ENCODE measurements around the gene LCT.

The LCT gene

GRCh38 chr2:135803278-135803677 lies 33.7 kb downstream of the LCT start:
- Histone ChIP-seq H3K9me3 (ENCODE audit: severe bottlenecking) (no peaks in the 10 kb centered on the region), H3K36me3 (ENCODE audit: low read depth) (no peaks in the 10 kb centered on the region), H3K27me3 (ENCODE audit: insufficient read depth, poor library complexity, severe bottlenecking) (no peaks in the 10 kb centered on the region), H3K4me3 (ENCODE audit: severe bottlenecking) (no peak overlapping the region), H3K27ac (ENCODE audit: poor library complexity, severe bottlenecking) (no peak overlapping the region), H3K4me1 (ENCODE audit: insufficient read depth, poor library complexity, severe bottlenecking) (no peaks in the 10 kb centered on the region)
- no peak for ATAC-seq (ENCODE audit: low read depth)
- TF ChIP-seq, protein P1, sequence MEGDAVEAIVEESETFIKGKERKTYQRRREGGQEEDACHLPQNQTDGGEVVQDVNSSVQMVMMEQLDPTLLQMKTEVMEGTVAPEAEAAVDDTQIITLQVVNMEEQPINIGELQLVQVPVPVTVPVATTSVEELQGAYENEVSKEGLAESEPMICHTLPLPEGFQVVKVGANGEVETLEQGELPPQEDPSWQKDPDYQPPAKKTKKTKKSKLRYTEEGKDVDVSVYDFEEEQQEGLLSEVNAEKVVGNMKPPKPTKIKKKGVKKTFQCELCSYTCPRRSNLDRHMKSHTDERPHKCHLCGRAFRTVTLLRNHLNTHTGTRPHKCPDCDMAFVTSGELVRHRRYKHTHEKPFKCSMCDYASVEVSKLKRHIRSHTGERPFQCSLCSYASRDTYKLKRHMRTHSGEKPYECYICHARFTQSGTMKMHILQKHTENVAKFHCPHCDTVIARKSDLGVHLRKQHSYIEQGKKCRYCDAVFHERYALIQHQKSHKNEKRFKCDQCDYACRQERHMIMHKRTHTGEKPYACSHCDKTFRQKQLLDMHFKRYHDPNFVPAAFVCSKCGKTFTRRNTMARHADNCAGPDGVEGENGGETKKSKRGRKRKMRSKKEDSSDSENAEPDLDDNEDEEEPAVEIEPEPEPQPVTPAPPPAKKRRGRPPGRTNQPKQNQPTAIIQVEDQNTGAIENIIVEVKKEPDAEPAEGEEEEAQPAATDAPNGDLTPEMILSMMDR (IDR thresholded peaks at IDR 0.05; ENCODE audit: poor library complexity, severe bottlenecking): no peak
- DNase-seq (ENCODE audit: low spot score): no peak

GRCh38 chr2:135802350-135802749 lies 34.6 kb downstream of the LCT start:
- DNase-seq (ENCODE audit: low spot score) (no peak), ATAC-seq (ENCODE audit: low read depth) (no peak)
- no peaks in the 10 kb centered on the region for H3K36me3 ChIP-seq (ENCODE audit: low read depth)
- H3K4me3 ChIP-seq (ENCODE audit: severe bottlenecking): no peak overlapping the region
- no peaks in the 10 kb centered on the region for H3K9me3 ChIP-seq (ENCODE audit: severe bottlenecking)
- H3K27ac ChIP-seq (ENCODE audit: poor library complexity, severe bottlenecking): no peak overlapping the region
- H3K27me3 ChIP-seq (ENCODE audit: insufficient read depth, poor library complexity, severe bottlenecking): no peaks in the 10 kb centered on the region
- H3K4me1 ChIP-seq (ENCODE audit: insufficient read depth, poor library complexity, severe bottlenecking): no peaks in the 10 kb centered on the region
- TF ChIP-seq, protein P1 (IDR thresholded peaks at IDR 0.05; ENCODE audit: poor library complexity, severe bottlenecking): no peak

DNA sequence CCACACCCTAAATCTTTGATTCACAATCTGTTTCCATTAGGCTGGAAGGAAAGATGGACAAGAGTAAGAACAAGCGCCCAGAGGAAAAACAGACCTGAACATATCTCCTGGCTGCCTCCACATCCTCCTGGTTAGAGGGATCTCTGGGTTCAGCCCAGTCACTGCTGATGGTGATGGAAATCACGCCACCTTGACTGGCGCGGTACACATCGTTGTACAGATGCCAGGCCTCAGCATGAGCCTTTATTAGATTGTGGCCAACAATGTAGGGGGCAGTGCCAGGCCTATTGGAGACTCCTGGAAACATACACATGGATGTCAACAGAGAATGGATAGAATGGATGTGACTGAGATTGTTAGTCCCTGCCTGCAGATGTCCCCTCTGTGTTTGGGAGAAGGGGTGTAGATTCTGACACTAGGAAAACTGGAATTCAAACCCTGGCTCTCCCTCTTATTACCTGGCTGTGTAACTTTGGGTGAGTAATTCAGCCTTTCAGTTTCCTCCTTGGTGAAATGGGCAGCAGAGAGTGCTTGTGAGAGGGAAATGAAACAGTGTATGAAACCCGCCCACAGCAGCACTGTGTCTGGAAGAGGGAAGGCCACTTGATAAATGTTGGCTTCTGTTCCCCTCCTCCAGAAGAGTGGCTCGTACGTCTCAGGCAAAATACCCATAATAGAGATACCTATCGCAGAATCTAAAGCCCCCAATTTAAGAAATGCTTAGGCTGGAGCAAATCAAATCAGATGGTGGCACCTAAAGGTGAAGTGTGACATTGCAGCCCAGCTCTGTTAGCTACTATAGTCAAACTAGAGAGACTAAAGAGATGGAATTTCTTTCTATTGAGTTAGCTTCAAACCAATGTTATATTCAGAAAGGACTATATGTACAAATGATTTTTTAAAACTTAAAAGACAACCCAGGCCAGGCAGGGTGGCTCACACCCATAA lies 36.2 kb downstream of the LCT start:
- no peaks in the 10 kb centered on the region for H3K4me1 ChIP-seq (ENCODE audit: insufficient read depth, poor library complexity, severe bottlenecking)
- no peaks in the 10 kb centered on the region for H3K9me3 ChIP-seq (ENCODE audit: severe bottlenecking)
- no peaks in the 10 kb centered on the region for H3K36me3 ChIP-seq (ENCODE audit: low read depth)
- TF ChIP-seq, protein P1 (IDR thresholded peaks at IDR 0.05; ENCODE audit: poor library complexity, severe bottlenecking): no peak
- DNase-seq (ENCODE audit: low spot score) (no peak), ATAC-seq (ENCODE audit: low read depth) (no peak)
- H3K4me3 ChIP-seq (ENCODE audit: severe bottlenecking): no peak overlapping the region
- no peaks in the 10 kb centered on the region for H3K27me3 ChIP-seq (ENCODE audit: insufficient read depth, poor library complexity, severe bottlenecking)
- H3K27ac ChIP-seq (ENCODE audit: poor library complexity, severe bottlenecking): no peak overlapping the region

DNA sequence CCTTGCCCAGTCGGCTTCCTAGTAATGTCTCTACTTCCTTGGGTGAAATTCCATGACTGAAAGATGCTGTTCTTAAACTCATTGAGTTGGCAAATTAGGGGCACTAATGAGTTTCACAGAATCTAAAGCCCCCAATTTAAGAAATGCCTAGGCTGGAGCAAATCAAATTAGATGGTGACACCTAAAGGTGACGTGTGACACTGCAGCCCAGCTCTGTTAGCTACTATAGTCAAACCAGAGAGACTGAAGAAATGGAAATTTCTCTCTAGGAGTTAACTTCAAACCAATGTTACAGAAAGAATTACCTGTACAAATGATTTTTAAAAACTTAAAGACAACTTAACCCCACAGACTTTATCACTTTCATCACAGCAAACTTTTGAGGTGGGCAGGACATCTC lies 37.2 kb downstream of the LCT start:
- H3K9me3 ChIP-seq (ENCODE audit: severe bottlenecking): no peaks in the 10 kb centered on the region
- no peaks in the 10 kb centered on the region for H3K4me1 ChIP-seq (ENCODE audit: insufficient read depth, poor library complexity, severe bottlenecking)
- no peak for DNase-seq (ENCODE audit: low spot score)
- no peaks in the 10 kb centered on the region for H3K27me3 ChIP-seq (ENCODE audit: insufficient read depth, poor library complexity, severe bottlenecking)
- H3K36me3 ChIP-seq (ENCODE audit: low read depth): no peaks in the 10 kb centered on the region
- no peak overlapping the region for H3K4me3 ChIP-seq (ENCODE audit: severe bottlenecking)
- ATAC-seq (ENCODE audit: low read depth): no peak
- no peak overlapping the region for H3K27ac ChIP-seq (ENCODE audit: poor library complexity, severe bottlenecking)
- TF ChIP-seq, protein P1 (IDR thresholded peaks at IDR 0.05; ENCODE audit: poor library complexity, severe bottlenecking): no peak

DNA sequence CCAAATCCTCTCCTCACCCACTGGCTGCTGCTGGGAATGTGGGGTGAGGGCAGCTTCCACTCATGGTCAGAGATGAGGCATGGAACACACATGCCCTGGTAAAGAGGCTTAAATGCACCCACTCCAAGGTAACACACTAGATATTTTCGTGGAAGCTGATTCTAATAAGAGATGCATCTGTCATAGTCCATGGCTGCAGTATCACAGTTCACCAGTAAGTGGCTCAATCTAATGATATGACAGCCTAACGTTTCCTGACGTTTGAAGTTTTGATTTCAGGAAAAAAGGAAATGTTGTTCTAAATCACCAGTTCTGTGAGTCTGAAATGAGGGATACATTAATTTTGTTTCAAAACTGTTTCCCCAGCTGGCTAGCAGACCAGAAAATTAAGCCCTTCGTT lies 38.2 kb downstream of the LCT start:
- Histone ChIP-seq H3K27me3 (ENCODE audit: insufficient read depth, poor library complexity, severe bottlenecking) (no peaks in the 10 kb centered on the region), H3K9me3 (ENCODE audit: severe bottlenecking) (no peaks in the 10 kb centered on the region), H3K4me3 (ENCODE audit: severe bottlenecking) (no peak overlapping the region), H3K4me1 (ENCODE audit: insufficient read depth, poor library complexity, severe bottlenecking) (no peaks in the 10 kb centered on the region), H3K27ac (ENCODE audit: poor library complexity, severe bottlenecking) (no peak overlapping the region), H3K36me3 (ENCODE audit: low read depth) (no peaks in the 10 kb centered on the region)
- ATAC-seq (ENCODE audit: low read depth): no peak
- TF ChIP-seq, protein P1 (IDR thresholded peaks at IDR 0.05; ENCODE audit: poor library complexity, severe bottlenecking): no peak
- DNase-seq (ENCODE audit: low spot score): no peak
